ENCODE data around the gene FBXO11. TPM values are rescaled to one million over a fixed set of nuclear protein-coding genes. Genes with fewer than 3 reads are reported as not detected.
A peak's percentile ranks its signal among the peaks of the same experiment; 100 is the strongest.
"Not testable (repeated sequence)": the region's sequence is repeated elsewhere in the genome, so short reads cannot be mapped to it uniquely, and the experiment has no call there.

FBXO11 gene
- total and polyA plus RNA-seq, 2 experiments from 2014 or later, result 27.4 to 43.5 TPM

- Histone ChIP-seq H3K4me1 (ENCODE audit: low read depth) (peaks cover 52% of the 10 kb centered on the region), H3K9me3 (ENCODE audit: low read depth) (no peaks in the 10 kb centered on the region), H3K36me3 (no peaks in the 10 kb centered on the region), H3K27ac (no peak overlapping the region), H3K4me3 (no peak overlapping the region), H3K27me3 (no peaks in the 10 kb centered on the region)
- DNase-seq (ENCODE audit: low read depth in 1 of 2, low spot score in 1 of 2), result no peak
- TF ChIP-seq CTCF (IDR thresholded peaks at IDR 0.05; ENCODE audit: low read depth, low read length), result no peak
Observed at GRCh38 chr2:47868611-47869352, 37.5 kb downstream of the FBXO11 start.

GRCh38 chr2:47867205-47867604 lies 39.1 kb downstream of the FBXO11 start:
- no peaks in the 10 kb centered on the region for H3K9me3 ChIP-seq (ENCODE audit: low read depth)
- no peaks in the 10 kb centered on the region for H3K27me3 ChIP-seq
- peaks cover 37% of the 10 kb centered on the region for H3K4me1 ChIP-seq (ENCODE audit: low read depth)
- DNase-seq (ENCODE audit: low read depth in 1 of 2, low spot score in 1 of 2), result peak; percentile 14 to 87
- no peak overlapping the region for H3K4me3 ChIP-seq
- TF ChIP-seq CTCF (IDR thresholded peaks at IDR 0.05; ENCODE audit: low read depth, low read length), result no peak
- H3K36me3 ChIP-seq, result no peaks in the 10 kb centered on the region
- H3K27ac ChIP-seq, result peak overlapping the region; percentile 76

GRCh38 chr2:47864566-47864965 lies 41.7 kb downstream of the FBXO11 start:
- H3K4me3 ChIP-seq, result no peak overlapping the region
- no peak overlapping the region for H3K27ac ChIP-seq
- TF ChIP-seq CTCF (IDR thresholded peaks at IDR 0.05; ENCODE audit: low read depth, low read length), result no peak
- H3K36me3 ChIP-seq, result no peaks in the 10 kb centered on the region
- no peaks in the 10 kb centered on the region for H3K27me3 ChIP-seq
- DNase-seq (ENCODE audit: low read depth in 1 of 2, low spot score in 1 of 2), result no peak
- H3K4me1 ChIP-seq (ENCODE audit: low read depth), result peaks cover 12% of the 10 kb centered on the region
- H3K9me3 ChIP-seq (ENCODE audit: low read depth), result no peaks in the 10 kb centered on the region

GRCh38 chr2:47862949-47863348 lies 43.3 kb downstream of the FBXO11 start:
- Histone ChIP-seq H3K27me3 (no peaks in the 10 kb centered on the region), H3K9me3 (ENCODE audit: low read depth) (no peaks in the 10 kb centered on the region), H3K4me1 (ENCODE audit: low read depth) (peaks cover 12% of the 10 kb centered on the region), H3K36me3 (no peaks in the 10 kb centered on the region), H3K27ac (no peak overlapping the region), H3K4me3 (no peak overlapping the region)
- no peak for DNase-seq (ENCODE audit: low read depth in 1 of 2, low spot score in 1 of 2)
- no peak for TF ChIP-seq CTCF (IDR thresholded peaks at IDR 0.05; ENCODE audit: low read depth, low read length)

GRCh38 chr2:47853067-47853777 lies 53.1 kb downstream of the FBXO11 start:
- not testable (repeated sequence) for H3K4me3 ChIP-seq; H3K27me3 ChIP-seq; H3K36me3 ChIP-seq; H3K9me3 ChIP-seq (ENCODE audit: low read depth); H3K27ac ChIP-seq
- DNase-seq (ENCODE audit: low read depth in 1 of 2, low spot score in 1 of 2), result peak in 1 of 2 donors; percentile 41
- peaks cover 19% of the 10 kb centered on the region for H3K4me1 ChIP-seq (ENCODE audit: low read depth)

- Histone ChIP-seq H3K27ac (no peak overlapping the region), H3K9me3 (ENCODE audit: low read depth) (no peaks in the 10 kb centered on the region), H3K4me3 (no peak overlapping the region), H3K4me1 (ENCODE audit: low read depth) (peaks cover 14% of the 10 kb centered on the region), H3K36me3 (no peaks in the 10 kb centered on the region), H3K27me3 (no peaks in the 10 kb centered on the region)
- TF ChIP-seq CTCF (IDR thresholded peaks at IDR 0.05; ENCODE audit: low read depth, low read length), result no peak
- no peak for DNase-seq (ENCODE audit: low read depth in 1 of 2, low spot score in 1 of 2)
Observed at GRCh38 chr2:47850198-47850597, 56.1 kb downstream of the FBXO11 start.
